IMR-90 (cell line): ENCODE measurements around the gene PPM1F. TPM values are rescaled to one million over a fixed set of nuclear protein-coding genes. Genes with fewer than 3 reads are reported as not detected.
A peak's percentile ranks its signal among the peaks of the same experiment; 100 is the strongest.

Experiments used
- ATAC-seq: fragments of 200-7000 bp; cut with Tn5 transposase; 2 replicates; pipeline ENCODE4 v1.9.1; 2020; ENCODE audit warnings: low read depth, mild to moderate bottlenecking, moderate library complexity
- BruUV-seq: library from RNA; stranded (reverse); fragments of 400-500 nt; replicated peaks from 2 replicates; lab custom pipeline; 2021; lab: Mats Ljungman, UMichigan
- CTCF ChIA-PET: fragments of 300-600 bp; formaldehyde crosslinking; extraction: SDS; loops from one replicate; lab custom pipeline; 2021; ENCODE audit warnings: antibody characterized with exemption; lab: Yijun Ruan, JAX
- POLR2A ChIA-PET: fragments of 300-600 bp; sonication (Branson Sonifier 250); formaldehyde crosslinking; loops from one replicate; lab custom pipeline; 2022; ENCODE audit warnings: antibody characterized with exemption; ENCODE audit not compliant: unreplicated experiment; lab: Charles Lee
- DNase-seq: peaks from one replicate; pipeline ENCODE4 v3.0.0; 2013
- H2AFZ ChIP-seq: replicated peaks from 2 replicates; pipeline ENCODE3; 2013; ENCODE audit warnings: low read length, mild to moderate bottlenecking; ENCODE audit not compliant: poor library complexity
- H2AK5ac ChIP-seq: 2 replicates; pipeline ENCODE4 v1.6.1; 2013; ENCODE audit warnings: low read depth, low read length, inconsistent platforms
- H2AK9ac ChIP-seq: replicated peaks from 2 replicates; pipeline ENCODE3; 2013; ENCODE audit warnings: mild to moderate bottlenecking, low read depth, low read length, moderate library complexity; ENCODE audit not compliant: poor library complexity
- H2BK120ac ChIP-seq: 2 replicates; pipeline ENCODE4 v1.6.1; 2013; ENCODE audit warnings: low read depth, low read length, inconsistent platforms
- H2BK15ac ChIP-seq: 3 replicates; pipeline ENCODE4 v1.6.1; 2013; ENCODE audit warnings: low read depth, low read length, inconsistent platforms
- H2BK20ac ChIP-seq: 2 replicates; pipeline ENCODE4 v1.6.1; 2013; ENCODE audit warnings: low read depth, mild to moderate bottlenecking, inconsistent platforms, low read length, moderate library complexity
- H2BK5ac ChIP-seq: 2 replicates; pipeline ENCODE4 v1.6.1; 2013; ENCODE audit warnings: mild to moderate bottlenecking, low read depth, low read length, inconsistent platforms; ENCODE audit not compliant: poor library complexity, severe bottlenecking
- H3K14ac ChIP-seq: replicated peaks from 2 replicates; pipeline ENCODE4 v1.6.1; 2013; ENCODE audit warnings: low read depth, low read length, inconsistent platforms
- H3K18ac ChIP-seq: 2 replicates; pipeline ENCODE4 v1.6.1; 2013; ENCODE audit warnings: low read depth, low read length, control low read depth
- H3K23ac ChIP-seq: 2 replicates; pipeline ENCODE4 v1.6.1; 2013; ENCODE audit warnings: low read depth, low read length, inconsistent platforms
- H3K27ac ChIP-seq: 2 replicates; pipeline ENCODE4 v1.5.1; 2013; ENCODE audit warnings: mild to moderate bottlenecking, control low read depth, low read length; ENCODE audit not compliant: insufficient read depth
- H3K27me3 ChIP-seq: 2 replicates; pipeline ENCODE4 v1.6.1; 2013; ENCODE audit warnings: low read length; ENCODE audit not compliant: control insufficient read depth, insufficient read depth
- H3K36me3 ChIP-seq: 2 replicates; pipeline ENCODE4 v1.6.1; 2013; ENCODE audit warnings: low read length, mixed read lengths; ENCODE audit not compliant: control insufficient read depth, insufficient read depth
- H3K4ac ChIP-seq: 2 replicates; pipeline ENCODE4 v1.6.1; 2013; ENCODE audit warnings: low read depth, low read length, inconsistent platforms
- H3K4me1 ChIP-seq: 2 replicates; pipeline ENCODE4 v1.6.1; 2013; ENCODE audit warnings: low read length, mixed read lengths; ENCODE audit not compliant: control insufficient read depth, insufficient read depth
- H3K4me2 ChIP-seq: 2 replicates; pipeline ENCODE4 v1.6.1; 2013; ENCODE audit warnings: low read depth, mild to moderate bottlenecking, control low read depth, low read length, moderate library complexity
- H3K4me3 ChIP-seq: 2 replicates; pipeline ENCODE4 v1.5.1; 2013; ENCODE audit warnings: low read depth, mild to moderate bottlenecking, control low read depth, low read length, moderate library complexity; ENCODE audit not compliant: insufficient read depth
- H3K56ac ChIP-seq: 2 replicates; pipeline ENCODE4 v1.6.1; 2013; ENCODE audit warnings: low read length, inconsistent platforms; ENCODE audit not compliant: insufficient read depth; ENCODE audit errors: extremely low read depth
- H3K79me1 ChIP-seq, 2 experiments: 2 replicates each; pipeline ENCODE4 v1.6.1; 2013; ENCODE audit warnings: low read length in 2 of 2, inconsistent platforms in 1 of 2, low read depth in 1 of 2
- H3K9ac ChIP-seq: 2 replicates; pipeline ENCODE4 v1.6.1; 2013; ENCODE audit warnings: low read depth, low read length, control low read depth
- H3K9me1 ChIP-seq: 2 replicates; pipeline ENCODE4 v1.6.1; 2013; ENCODE audit warnings: low read length, inconsistent platforms; ENCODE audit not compliant: insufficient read depth
- H3K9me3 ChIP-seq: 2 replicates; pipeline ENCODE4 v1.6.1; 2013; ENCODE audit warnings: low read length; ENCODE audit not compliant: control insufficient read depth, insufficient read depth
- H4K20me1 ChIP-seq: 2 replicates; pipeline ENCODE4 v1.6.1; 2013; ENCODE audit warnings: low read length, inconsistent platforms; ENCODE audit not compliant: insufficient read depth
- H4K5ac ChIP-seq: 2 replicates; pipeline ENCODE4 v1.6.1; 2013; ENCODE audit warnings: mild to moderate bottlenecking, low read depth, low read length, control low read depth
- H4K8ac ChIP-seq, 2 experiments: 2 replicates each; pipeline ENCODE4 v1.6.1; 2013; ENCODE audit warnings: low read depth in 2 of 2, low read length in 2 of 2, control low read depth in 1 of 2, inconsistent platforms in 1 of 2
- H4K91ac ChIP-seq: 2 replicates; pipeline ENCODE4 v1.6.1; 2013; ENCODE audit warnings: low read depth, low read length, inconsistent platforms; ENCODE audit not compliant: insufficient read depth
- MAZ ChIP-seq: IDR thresholded peaks from 2 replicates; pipeline ENCODE4 v1.6.1; 2012; ENCODE audit warnings: low read depth, mild to moderate bottlenecking, low read length, improper control_type of control experiment, moderate library complexity, borderline replicate concordance
- RCOR1 ChIP-seq: IDR thresholded peaks from 2 replicates; pipeline ENCODE4 v1.6.1; 2012; ENCODE audit warnings: mild to moderate bottlenecking, low read length, improper control_type of control experiment; ENCODE audit not compliant: insufficient replicate concordance
- WGBS, 2 experiments: methylation state at CpG; one replicate each; pipeline versions ENCODE4 v1.1.5 to v1.1.7; 2013; ENCODE audit warnings: missing lambda C conversion rate in 2 of 2; ENCODE audit not compliant: insufficient read length in 1 of 2; ENCODE audit errors: extremely low coverage in 2 of 2; 5-methylcytosine and 5-hydroxymethylcytosine counted together
- dilution Hi-C: fragments of 300-500 bp; cut with HindIII; formaldehyde crosslinking; loops from one replicate; pipeline ENCODE4 v1.14.3; 2018; ENCODE audit warnings: low sequenced_read_pairs; ENCODE audit not compliant: unreplicated experiment
- in situ Hi-C: fragments of 300-500 bp; cut with MboI; formaldehyde crosslinking; loops from 3 replicates; pipeline ENCODE4 v1.14.3; 2019; ENCODE audit warnings: low sequenced_read_pairs, inconsistent platforms, mixed read lengths
- intact Hi-C: fragments of 100-400 bp; cut with micrococcal nuclease; formaldehyde crosslinking; loops from 2 replicates; pipeline ENCODE4 v1.10.0; 2022
- polyA plus RNA-seq, 3 experiments: library from polyadenylated mRNA; depleted of rRNA; stranded (reverse); fragments of >200 nt; gene quantifications; 2 replicates each; pipeline ENCODE4 v1.2.3, GENCODE V29; 2012; ENCODE audit warnings: low replicate concordance in 1 of 3
- total RNA-seq: library from RNA; depleted of rRNA; stranded (reverse); fragments of >200 nt; gene quantifications from 2 replicates; pipeline ENCODE4 v1.2.3, GENCODE V29; 2012

The PPM1F gene
- total and polyA plus RNA-seq, 2 of the 4 experiments (the other 2 are of a cell fraction) = 20.8 to 30.3 TPM

GRCh38 chr22:21961127-21961867, 8.6 kb upstream of the PPM1F start:
- no peaks in the 10 kb centered on the region; the same call in 1 of the 2 replicates for H4K20me1 ChIP-seq
- H4K8ac ChIP-seq = no peak overlapping the region
- no peak for ATAC-seq
- no peak overlapping the region for H3K4me3 ChIP-seq
- no peaks in the 10 kb centered on the region for H3K4me1 ChIP-seq
- in situ Hi-C loops = no loop called here
- H3K4me2 ChIP-seq = no peak overlapping the region
- H2AK9ac ChIP-seq = peak overlapping the region; percentile 68
- H3K23ac ChIP-seq = no peak overlapping the region
- WGBS, 2 experiments = 100% methylated on average over 1 of the region's 18 CpGs; no CpG with 5 or more reads in 1 of the 2 experiments
- H3K9me1 ChIP-seq = no peaks in the 10 kb centered on the region
- no peak overlapping the region for H3K18ac ChIP-seq
- H3K36me3 ChIP-seq = peaks cover 65% of the 10 kb centered on the region
- no peak overlapping the region for H3K14ac ChIP-seq
- ChIA-PET POLR2A (no interaction called here), CTCF (interaction anchor here (1.0 kb wide), 1 partner anchor 8 kb away, joined by 3 read pairs; no protein-coding TSS in a partner anchor)
- no peak overlapping the region for H2AFZ ChIP-seq
- H3K56ac ChIP-seq = no peak overlapping the region
- TF ChIP-seq MAZ (no peak), RCOR1 (no peak)
- H3K27me3 ChIP-seq = no peaks in the 10 kb centered on the region
- no peak overlapping the region for H2BK5ac ChIP-seq
- no TSS peak for BruUV-seq
- no peak overlapping the region for H3K27ac ChIP-seq
- H2AK5ac ChIP-seq = no peak overlapping the region
- H2BK20ac ChIP-seq = no peak overlapping the region
- H3K79me1 ChIP-seq = 0 out of 4 replicates have a peak, but pooled peaks cover 0 to 2% of the 10 kb centered on the region in 2 experiments
- no peak overlapping the region for H2BK120ac ChIP-seq
- dilution Hi-C loops = no loop called here
- no peak overlapping the region for H2BK15ac ChIP-seq
- intact Hi-C loops = no loop called here
- H3K9me3 ChIP-seq = no peaks in the 10 kb centered on the region
- H3K4ac ChIP-seq = no peak overlapping the region
- no peak overlapping the region for H4K91ac ChIP-seq
- no peak for DNase-seq
- H3K9ac ChIP-seq = no peak overlapping the region
- no peak overlapping the region for H4K5ac ChIP-seq
